ENCODE results near the gene SNX22.
"Not testable (repeated sequence)": the region's sequence is repeated elsewhere in the genome, so short reads cannot be mapped to it uniquely, and the experiment has no call there.

SNX22 gene

GRCh38 chr15:64151727-64152506 lies at the start of gene SNX22:
TSS of gene SNX22 (plus strand) at chr15:64151731. CDS start at chr15:64151776, 45 bp downstream.
- H3K9me3 Mint-ChIP-seq, result no peaks in the 10 kb centered on the region
- H3K27me3 Mint-ChIP-seq, result peaks cover 19% of the 10 kb centered on the region
- ATAC-seq (replicated peaks; ENCODE audit: extremely low read depth, poor library complexity, severe bottlenecking), result peak; percentile 33
- peaks cover 38% of the 10 kb centered on the region for H3K4me1 Mint-ChIP-seq
- H3K4me3 Mint-ChIP-seq, result peak within 1 kb of the TSS; percentile 80
- DNase-seq (ENCODE audit: low spot score in 2 of 2), result no peak
- H3K27ac Mint-ChIP-seq (ENCODE audit: low read depth), result no peak within 1 kb of the TSS
- peaks cover 30% of the 10 kb centered on the region for H3K36me3 Mint-ChIP-seq (ENCODE audit: insufficient read depth)

DNA sequence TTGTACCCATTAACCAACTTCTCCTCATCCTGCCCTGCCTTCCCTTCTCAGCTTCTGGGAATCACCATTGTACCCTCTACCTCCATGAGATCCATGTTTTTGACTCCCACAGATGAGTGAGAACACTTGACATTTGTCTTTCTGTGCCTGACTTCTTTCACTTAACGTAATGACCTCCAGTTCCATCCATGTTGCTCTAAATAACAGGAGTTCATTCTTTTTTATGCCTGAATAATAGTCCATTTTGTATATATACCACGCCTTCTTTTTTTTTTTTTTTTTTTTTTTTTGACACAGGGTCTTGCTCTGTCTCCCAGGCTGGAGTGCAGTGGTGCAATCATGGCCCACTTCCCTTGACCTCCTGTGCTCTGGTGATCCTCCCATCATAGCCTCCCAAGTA lies 49.0 kb upstream of the SNX22 start:
- peaks cover 51% of the 10 kb centered on the region for H3K4me1 Mint-ChIP-seq
- H3K4me3 Mint-ChIP-seq, result no peak overlapping the region
- no peaks in the 10 kb centered on the region for H3K27me3 Mint-ChIP-seq
- DNase-seq (ENCODE audit: low spot score in 2 of 2) (no peak), ATAC-seq (replicated peaks; ENCODE audit: extremely low read depth, poor library complexity, severe bottlenecking) (no peak)
- H3K36me3 Mint-ChIP-seq (ENCODE audit: insufficient read depth), result peaks cover 15% of the 10 kb centered on the region
- no peaks in the 10 kb centered on the region for H3K9me3 Mint-ChIP-seq
- H3K27ac Mint-ChIP-seq (ENCODE audit: low read depth), result no peak overlapping the region

DNA sequence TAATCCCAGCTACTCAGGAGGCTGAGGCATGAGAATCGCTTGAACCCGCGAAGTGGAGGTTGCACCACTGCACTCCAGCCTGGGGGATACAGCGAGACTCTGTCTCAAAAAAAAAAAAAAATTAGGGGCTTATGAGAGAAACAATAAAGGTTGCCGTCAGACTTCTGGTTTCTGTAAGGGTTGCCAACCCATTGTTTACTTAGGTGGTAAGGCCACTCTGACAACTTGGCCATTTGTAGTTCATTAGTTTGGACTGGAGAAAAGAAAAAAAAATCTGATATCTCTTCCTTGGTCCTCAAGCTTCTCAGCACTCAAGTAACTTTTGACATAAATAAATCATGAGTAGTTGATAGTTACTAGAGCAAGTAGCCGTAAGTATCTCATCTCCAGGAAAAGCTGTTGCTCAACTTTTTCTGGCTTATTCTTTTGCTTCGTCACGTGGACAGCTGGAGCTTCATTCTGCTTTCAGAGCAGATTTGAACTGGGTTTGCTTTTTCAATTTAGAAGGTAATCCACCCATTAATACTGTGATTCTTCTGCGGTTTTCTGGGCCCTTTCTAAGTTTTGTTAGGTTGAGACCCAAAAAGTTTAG lies 46.3 kb upstream of the SNX22 start:
- H3K4me1 Mint-ChIP-seq, result peaks cover 45% of the 10 kb centered on the region
- H3K36me3 Mint-ChIP-seq (ENCODE audit: insufficient read depth), result peaks cover 13% of the 10 kb centered on the region
- DNase-seq (ENCODE audit: low spot score in 2 of 2) (no peak), ATAC-seq (replicated peaks; ENCODE audit: extremely low read depth, poor library complexity, severe bottlenecking) (no peak)
- H3K9me3 Mint-ChIP-seq, result no peaks in the 10 kb centered on the region
- no peak overlapping the region for H3K27ac Mint-ChIP-seq (ENCODE audit: low read depth)
- H3K27me3 Mint-ChIP-seq, result no peaks in the 10 kb centered on the region
- H3K4me3 Mint-ChIP-seq, result no peak overlapping the region

- H3K4me1 Mint-ChIP-seq, result peaks cover 51% of the 10 kb centered on the region
- no peaks in the 10 kb centered on the region for H3K9me3 Mint-ChIP-seq
- DNase-seq (ENCODE audit: low spot score in 2 of 2), result no peak
- H3K4me3 Mint-ChIP-seq, result no peak overlapping the region
- H3K36me3 Mint-ChIP-seq (ENCODE audit: insufficient read depth), result peaks cover 12% of the 10 kb centered on the region
- H3K27ac Mint-ChIP-seq (ENCODE audit: low read depth), result no peak overlapping the region
- no peak for ATAC-seq (replicated peaks; ENCODE audit: extremely low read depth, poor library complexity, severe bottlenecking)
- H3K27me3 Mint-ChIP-seq, result no peaks in the 10 kb centered on the region
These were observed 44.2 kb upstream of the SNX22 start for GRCh38 chr15:64107337-64107736.

- not testable (repeated sequence) for H3K9me3 Mint-ChIP-seq; ATAC-seq (replicated peaks; ENCODE audit: extremely low read depth, poor library complexity, severe bottlenecking); H3K27me3 Mint-ChIP-seq; DNase-seq (ENCODE audit: low spot score in 2 of 2); H3K4me3 Mint-ChIP-seq
- H3K36me3 Mint-ChIP-seq (ENCODE audit: insufficient read depth), result peaks cover 31% of the 10 kb centered on the region
- peak overlapping the region; percentile 80 for H3K27ac Mint-ChIP-seq (ENCODE audit: low read depth)
- H3K4me1 Mint-ChIP-seq, result peaks cover 46% of the 10 kb centered on the region
These were observed 41.3 kb upstream of the SNX22 start for GRCh38 chr15:64110108-64110701.

DNA sequence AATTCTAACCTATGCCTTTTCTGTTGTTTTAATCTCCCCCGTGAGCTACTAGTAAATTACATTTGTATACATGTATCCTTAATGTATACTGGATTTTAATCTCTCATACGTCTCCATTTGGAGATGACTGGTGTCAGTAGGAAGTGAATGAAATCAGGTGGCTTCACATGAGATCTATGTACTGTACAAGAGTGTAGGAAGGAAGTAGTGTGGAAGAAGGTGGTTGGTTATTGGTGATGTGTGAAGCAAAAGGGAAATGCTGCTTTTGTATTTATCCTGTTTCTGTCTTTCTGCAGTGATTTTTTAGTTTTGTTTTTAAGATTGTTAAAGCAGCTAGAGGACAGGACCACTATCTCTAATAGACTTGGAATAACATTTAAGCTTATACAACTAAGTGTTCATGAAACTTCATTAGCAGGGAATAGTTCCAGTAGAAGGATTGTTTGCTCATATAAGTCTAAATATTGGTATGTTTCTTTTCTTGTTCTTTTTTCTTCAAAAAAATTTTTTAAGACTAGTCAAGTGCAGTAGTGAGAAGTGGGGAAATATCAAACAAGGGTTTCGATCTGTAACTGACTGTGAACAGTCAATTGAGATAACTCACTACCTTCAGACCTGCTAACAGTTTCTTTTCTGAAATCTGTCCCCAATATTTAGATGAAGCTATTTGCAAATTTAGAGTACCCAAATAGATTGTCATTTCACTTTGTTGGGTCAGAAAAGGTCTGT lies 40.4 kb upstream of the SNX22 start:
- ATAC-seq (replicated peaks; ENCODE audit: extremely low read depth, poor library complexity, severe bottlenecking) (peak; percentile 70), DNase-seq (ENCODE audit: low spot score in 2 of 2) (no peak)
- Mint-ChIP-seq H3K9me3 (no peaks in the 10 kb centered on the region), H3K4me3 (peak overlapping the region; percentile 5), H3K27me3 (no peaks in the 10 kb centered on the region), H3K36me3 (ENCODE audit: insufficient read depth) (peaks cover 35% of the 10 kb centered on the region), H3K27ac (ENCODE audit: low read depth) (peak overlapping the region; percentile 44), H3K4me1 (peaks cover 46% of the 10 kb centered on the region)

GRCh38 chr15:64111679-64112050 lies 39.9 kb upstream of the SNX22 start:
- Mint-ChIP-seq H3K27ac (ENCODE audit: low read depth) (no peak overlapping the region), H3K36me3 (ENCODE audit: insufficient read depth) (peaks cover 40% of the 10 kb centered on the region), H3K4me3 (no peak overlapping the region), H3K9me3 (no peaks in the 10 kb centered on the region), H3K27me3 (no peaks in the 10 kb centered on the region), H3K4me1 (peaks cover 41% of the 10 kb centered on the region)
- DNase-seq (ENCODE audit: low spot score in 2 of 2), result no peak
- ATAC-seq (replicated peaks; ENCODE audit: extremely low read depth, poor library complexity, severe bottlenecking), result no peak

DNA sequence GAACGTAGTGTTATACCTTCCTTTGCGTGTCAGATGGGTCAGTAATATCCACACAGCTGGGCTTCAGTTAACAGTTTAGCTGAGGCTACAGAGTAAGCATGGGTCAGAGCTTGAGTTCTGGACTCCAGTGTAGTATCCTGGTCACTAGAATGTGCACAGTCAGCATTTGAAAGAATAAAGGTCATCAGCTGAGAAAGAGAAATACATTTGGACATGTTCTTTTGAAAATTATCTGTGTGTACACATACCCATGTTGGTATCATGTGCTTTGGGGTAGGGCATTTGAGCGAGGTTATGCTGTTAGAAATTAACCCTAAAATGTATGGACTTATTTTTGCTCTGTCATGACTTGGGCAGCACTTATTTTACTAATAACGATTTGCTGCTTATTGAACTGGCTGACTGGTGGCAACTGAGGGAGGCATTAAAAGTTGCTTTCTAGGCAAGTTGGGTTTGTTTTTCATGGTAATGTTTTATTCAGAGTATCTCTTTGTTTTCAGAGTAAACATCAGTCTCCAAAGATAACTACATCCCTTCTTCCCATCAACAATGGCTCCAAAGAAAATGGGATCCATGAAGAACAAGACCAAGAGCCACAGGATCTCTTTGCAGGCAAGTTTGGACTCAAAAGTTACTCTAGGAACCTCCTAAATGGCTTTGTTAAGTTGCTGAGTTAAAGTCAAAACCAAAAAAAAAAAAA lies 39.3 kb upstream of the SNX22 start:
- no peak overlapping the region for H3K4me3 Mint-ChIP-seq
- peaks cover 35% of the 10 kb centered on the region for H3K4me1 Mint-ChIP-seq
- DNase-seq (ENCODE audit: low spot score in 2 of 2) (no peak), ATAC-seq (replicated peaks; ENCODE audit: extremely low read depth, poor library complexity, severe bottlenecking) (no peak)
- peaks cover 46% of the 10 kb centered on the region for H3K36me3 Mint-ChIP-seq (ENCODE audit: insufficient read depth)
- no peaks in the 10 kb centered on the region for H3K27me3 Mint-ChIP-seq
- H3K27ac Mint-ChIP-seq (ENCODE audit: low read depth), result no peak overlapping the region
- no peaks in the 10 kb centered on the region for H3K9me3 Mint-ChIP-seq

- peaks cover 35% of the 10 kb centered on the region for H3K4me1 Mint-ChIP-seq
- ATAC-seq (replicated peaks; ENCODE audit: extremely low read depth, poor library complexity, severe bottlenecking) (no peak), DNase-seq (ENCODE audit: low spot score in 2 of 2) (no peak)
- H3K27me3 Mint-ChIP-seq, result no peaks in the 10 kb centered on the region
- no peaks in the 10 kb centered on the region for H3K9me3 Mint-ChIP-seq
- H3K4me3 Mint-ChIP-seq, result no peak overlapping the region
- H3K27ac Mint-ChIP-seq (ENCODE audit: low read depth), result no peak overlapping the region
- H3K36me3 Mint-ChIP-seq (ENCODE audit: insufficient read depth), result peaks cover 51% of the 10 kb centered on the region
These were observed 38.6 kb upstream of the SNX22 start for GRCh38 chr15:64112904-64113303.

- H3K36me3 Mint-ChIP-seq (ENCODE audit: insufficient read depth), result peaks cover 76% of the 10 kb centered on the region
These were observed 33.6 kb upstream of the SNX22 start for GRCh38 chr15:64117759-64118487.

DNA sequence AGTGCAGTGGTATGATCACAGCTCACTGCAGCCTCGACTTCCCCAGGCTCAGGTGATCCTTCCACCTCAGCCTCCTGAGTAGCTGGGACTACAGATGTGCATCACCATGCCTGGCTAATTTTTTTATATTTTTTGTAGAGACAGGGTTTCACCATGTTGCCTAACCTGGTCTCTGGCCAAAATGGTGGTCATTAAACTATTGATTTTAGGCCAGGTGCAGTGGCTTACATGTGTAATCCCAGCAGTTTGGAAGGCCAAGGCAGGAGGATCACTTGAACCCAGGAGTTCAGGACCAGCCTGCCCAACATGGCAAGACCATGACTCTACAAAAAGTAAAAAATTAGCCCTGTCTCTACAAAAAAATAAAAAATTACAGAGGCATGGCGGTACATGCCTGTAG lies 31.2 kb upstream of the SNX22 start:
- H3K27ac Mint-ChIP-seq (ENCODE audit: low read depth); DNase-seq (ENCODE audit: low spot score in 2 of 2); H3K4me1 Mint-ChIP-seq; H3K9me3 Mint-ChIP-seq; H3K4me3 Mint-ChIP-seq; H3K27me3 Mint-ChIP-seq; ATAC-seq (replicated peaks; ENCODE audit: extremely low read depth, poor library complexity, severe bottlenecking): not testable (repeated sequence)
- peaks cover 68% of the 10 kb centered on the region for H3K36me3 Mint-ChIP-seq (ENCODE audit: insufficient read depth)

More at GRCh38 chr15:64117759-64118487, 33.6 kb upstream of the SNX22 start:
- DNase-seq (ENCODE audit: low spot score in 2 of 2), result no peak
- Mint-ChIP-seq H3K4me3 (no peak overlapping the region), H3K27ac (ENCODE audit: low read depth) (no peak overlapping the region), H3K9me3 (no peaks in the 10 kb centered on the region), H3K27me3 (no peaks in the 10 kb centered on the region), H3K4me1 (peaks cover 7% of the 10 kb centered on the region)
- ATAC-seq (replicated peaks; ENCODE audit: extremely low read depth, poor library complexity, severe bottlenecking), result no peak

- Mint-ChIP-seq H3K27ac (ENCODE audit: low read depth) (no peak overlapping the region), H3K4me3 (no peak overlapping the region), H3K9me3 (no peaks in the 10 kb centered on the region), H3K4me1 (no peaks in the 10 kb centered on the region), H3K27me3 (no peaks in the 10 kb centered on the region), H3K36me3 (ENCODE audit: insufficient read depth) (peaks cover 70% of the 10 kb centered on the region)
- no peak for DNase-seq (ENCODE audit: low spot score in 2 of 2)
- no peak for ATAC-seq (replicated peaks; ENCODE audit: extremely low read depth, poor library complexity, severe bottlenecking)
These were observed 29.9 kb upstream of the SNX22 start for GRCh38 chr15:64121614-64122013.

Measured in central memory CD8-positive, alpha-beta T cell (primary cell).